SH-SY5Y (cell line): ENCODE measurements around the gene RPAP3.

Experiments
- GATA2 ChIP-seq: IDR thresholded peaks from 2 replicates; pipeline ENCODE4 v1.6.1; 2011; ENCODE audit warnings: mild to moderate bottlenecking, low read depth, low read length
- GATA3 ChIP-seq: IDR thresholded peaks from 2 replicates; pipeline ENCODE4 v1.6.1; 2011; ENCODE audit warnings: low read depth, mild to moderate bottlenecking, low read length, moderate library complexity

RPAP3 gene

GRCh38 chr12:47689215-47689614 is 16.6 kb downstream of the RPAP3 start:
- TF ChIP-seq GATA3 (no peak), GATA2 (no peak)

- TF ChIP-seq GATA2: no peak
- no peak for TF ChIP-seq GATA3
These were observed 18.2 kb downstream of the RPAP3 start for GRCh38 chr12:47687636-47688035.

GRCh38 chr12:47686645-47687240 is 19.1 kb downstream of the RPAP3 start:
- TF ChIP-seq GATA3 (no peak), GATA2 (no peak)

- no peak for TF ChIP-seq GATA3
- no peak for TF ChIP-seq GATA2
These were observed 26.0 kb downstream of the RPAP3 start for GRCh38 chr12:47679785-47680184.

GRCh38 chr12:47672068-47672467 is 33.8 kb downstream of the RPAP3 start:
- no peak for TF ChIP-seq GATA2
- no peak for TF ChIP-seq GATA3

GRCh38 chr12:47652521-47653234 is 53.2 kb downstream of the RPAP3 start:
- TF ChIP-seq GATA2 (no peak), GATA3 (no peak)

- TF ChIP-seq GATA2 (no peak), GATA3 (no peak)
These were observed 54.2 kb downstream of the RPAP3 start for GRCh38 chr12:47651368-47652254.

- TF ChIP-seq GATA2 (no peak), GATA3 (no peak)
These were observed 55.4 kb downstream of the RPAP3 start for GRCh38 chr12:47650469-47650868.

- TF ChIP-seq GATA3 (no peak), GATA2 (no peak)
These were observed 56.4 kb downstream of the RPAP3 start for GRCh38 chr12:47649381-47649780.

GRCh38 chr12:47648056-47648579 is 57.7 kb downstream of the RPAP3 start:
- TF ChIP-seq GATA3: no peak
- TF ChIP-seq GATA2: no peak

GRCh38 chr12:47636908-47637780 is 68.7 kb downstream of the RPAP3 start:
- no peak for TF ChIP-seq GATA3
- no peak for TF ChIP-seq GATA2

- no peak for TF ChIP-seq GATA3
- TF ChIP-seq GATA2: no peak
These were observed 71.7 kb downstream of the RPAP3 start for GRCh38 chr12:47634127-47634526.

- no peak for TF ChIP-seq GATA2
- TF ChIP-seq GATA3: no peak
These were observed 83.9 kb downstream of the RPAP3 start for GRCh38 chr12:47621960-47622359.

GRCh38 chr12:47617476-47617875 is 88.4 kb downstream of the RPAP3 start:
- no peak for TF ChIP-seq GATA2
- no peak for TF ChIP-seq GATA3
